K562 (cell line): ENCODE measurements around the gene CAPZB. TPM values are rescaled to one million over a fixed set of nuclear protein-coding genes. Genes with fewer than 3 reads are reported as not detected.
"Not testable (repeated sequence)": the region's sequence is repeated elsewhere in the genome, so short reads cannot be mapped to it uniquely, and the experiment has no call there.

ENCODE experiments used
- ATAC-seq: fragments of 200-7000 bp; cut with Tn5 transposase; 3 replicates; pipeline ENCODE4 v1.9.1; 2020; ENCODE audit warnings: moderate library complexity
- BruUV-seq: library from RNA; stranded (reverse); fragments of 400-500 nt; replicated peaks from 2 replicates; lab custom pipeline; 2021; lab: Mats Ljungman, UMichigan
- CTCF ChIA-PET: fragments of 300-600 bp; formaldehyde crosslinking; extraction: SDS; loops from one replicate; lab custom pipeline; 2021; ENCODE audit warnings: low intra/inter-chr PET ratio; lab: Yijun Ruan, JAX
- POLR2A ChIA-PET: fragments of 300-600, 350-650 bp; sonication (Branson Sonifier 250); formaldehyde crosslinking; extraction: SDS; loops from one replicate; lab custom pipeline; 2021; ENCODE audit warnings: antibody characterized with exemption, inconsistent platforms; lab: Yijun Ruan, JAX
- DNase-seq, 4 experiments: peaks; one replicate each; pipeline versions ENCODE4 v3.0.0 to v3.0.0-alpha.2; 2011 to 2018; ENCODE audit warnings: low spot score in 3 of 4, mixed read lengths in 3 of 4; ENCODE audit errors: extremely low read depth in 1 of 4
- FAIRE-seq: peaks from 2 replicates; lab custom pipeline; 2011; peaks lifted over from hg19 to GRCh38; lab: Jason Lieb, UNC
- H2AFZ ChIP-seq: 2 replicates; pipeline ENCODE4 v1.6.0; 2011; ENCODE audit warnings: low read depth, low read length, control low read depth, inconsistent platforms
- H3K27ac ChIP-seq: fragments of 200-600 bp; 3 replicates; pipeline ENCODE4 v1.8.0; 2011; ENCODE audit warnings: low read depth, mild to moderate bottlenecking, control low read depth, inconsistent platforms, low read length, moderate library complexity, mixed read lengths; ENCODE audit errors: extremely low read depth
- H3K27me3 ChIP-seq, 2 experiments: fragments of 300-600 bp in 1 of 2; 2 replicates in 1 of 2; 3 replicates in 1 of 2; pipeline versions ENCODE4 v1.6.0 to v1.8.0; 2011; ENCODE audit warnings: inconsistent platforms in 2 of 2, low read length in 2 of 2, mild to moderate bottlenecking in 1 of 2, mixed read lengths in 1 of 2, moderate library complexity in 1 of 2; ENCODE audit not compliant: control insufficient read depth in 2 of 2, insufficient read depth in 2 of 2
- H3K36me3 ChIP-seq: fragments of 300-600 bp; 3 replicates; pipeline ENCODE4 v1.8.0; 2011; ENCODE audit warnings: mild to moderate bottlenecking, low read length, inconsistent platforms; ENCODE audit not compliant: control insufficient read depth, insufficient read depth
- H3K4me1 ChIP-seq, 2 experiments: fragments of 200-600 bp in 1 of 2; replicated peaks in 1 of 2; 2 replicates in 1 of 2; 3 replicates in 1 of 2; pipeline versions ENCODE4 v1.5.1 to v1.8.0; 2011; ENCODE audit warnings: inconsistent platforms in 2 of 2, low read length in 2 of 2, mild to moderate bottlenecking in 1 of 2, mixed read lengths in 1 of 2, moderate library complexity in 1 of 2; ENCODE audit not compliant: control insufficient read depth in 2 of 2, insufficient read depth in 2 of 2
- H3K4me2 ChIP-seq: 2 replicates; pipeline ENCODE4 v1.6.1; 2011; ENCODE audit warnings: low read length, control low read depth, inconsistent platforms, mixed read lengths; ENCODE audit not compliant: insufficient read depth
- H3K4me3 ChIP-seq: fragments of 200-600 bp; sonication (generic), shearing (Covaris generic); 2 replicates; pipeline ENCODE4 v1.5.1; 2016; ENCODE audit warnings: control low read depth, inconsistent platforms
- H3K79me2 ChIP-seq: fragments of 200-600 bp; 3 replicates; pipeline ENCODE4 v1.8.0; 2011; ENCODE audit warnings: low read length, inconsistent platforms; ENCODE audit not compliant: control insufficient read depth, insufficient read depth
- H3K9ac ChIP-seq, 2 experiments: 2 replicates each; pipeline versions ENCODE4 v1.6.0 to v1.6.1; 2011; ENCODE audit warnings: low read depth in 2 of 2, low read length in 2 of 2, control low read depth in 1 of 2, inconsistent platforms in 1 of 2, mild to moderate bottlenecking in 1 of 2, mixed read lengths in 1 of 2; ENCODE audit not compliant: insufficient read depth in 1 of 2
- H3K9me1 ChIP-seq: one replicate; pipeline ENCODE4 v1.6.0; 2011; ENCODE audit warnings: inconsistent platforms, mild to moderate bottlenecking, low read length, moderate library complexity; ENCODE audit not compliant: control insufficient read depth, insufficient read depth
- H3K9me3 ChIP-seq: replicated peaks from 2 replicates; pipeline ENCODE4 v1.5.1; 2011; ENCODE audit warnings: low read depth, low read length, inconsistent platforms; ENCODE audit not compliant: control insufficient read depth, insufficient read depth
- H4K20me1 ChIP-seq: replicated peaks from 2 replicates; pipeline ENCODE4 v1.6.1; 2011; ENCODE audit warnings: low read length, inconsistent platforms, mixed read lengths; ENCODE audit not compliant: control insufficient read depth, insufficient read depth
- CEBPG ChIP-seq, 3 experiments: fragments of 200-800 bp in 1 of 3; sonication (Bioruptor generic) in 1 of 3; sonication (generic) in 1 of 3; formaldehyde crosslinking in 1 of 3; IDR thresholded peaks in 2 of 3; conservative IDR thresholded peaks in 1 of 3; 2 replicates each; pipeline versions ENCODE4 v1.6.1 to v1.8.0; 2016 to 2022; ENCODE audit warnings: missing compliant biosample characterization in 2 of 3, missing genetic modification characterization in 2 of 3, mild to moderate bottlenecking in 1 of 3, missing genetic modification reagents in 1 of 3
- ETV1 ChIP-seq: fragments of 450-650 bp; conservative IDR thresholded peaks from 2 replicates; pipeline ENCODE4 v1.6.1; 2016; ENCODE audit warnings: missing genetic modification characterization, control low read depth, low read depth, missing compliant biosample characterization
- HNRNPK ChIP-seq: fragments of 200-400 bp; formaldehyde crosslinking; IDR thresholded peaks from one replicate; pipeline ENCODE4 v1.6.1; 2018; ENCODE audit warnings: mild to moderate bottlenecking, low read depth, low read length; ENCODE audit not compliant: poor library complexity, severe bottlenecking
- L3MBTL2 ChIP-seq: fragments of 450-650 bp; IDR thresholded peaks from 2 replicates; pipeline ENCODE4 v1.6.1; 2016; ENCODE audit warnings: mild to moderate bottlenecking, moderate library complexity
- TRIM24 ChIP-seq, 2 experiments: fragments of 450-650 bp; IDR thresholded peaks; 2 replicates each; pipeline ENCODE4 v1.6.1; 2016
- ZNF316 ChIP-seq: fragments of 450-650 bp; IDR thresholded peaks from 2 replicates; pipeline ENCODE4 v1.6.1; 2016
- ZNF384 ChIP-seq: IDR thresholded peaks from 2 replicates; pipeline ENCODE4 v1.6.1; 2012; ENCODE audit warnings: low read depth, low read length, improper control_type of control experiment
- ZNF830 ChIP-seq: fragments of 250-450 bp; sonication (Bioruptor Pico); IDR thresholded peaks from 2 replicates; pipeline ENCODE4 v1.5.0; 2021; ENCODE audit warnings: mild to moderate bottlenecking
- WGBS: fragments of 100-300 bp; shearing (Covaris generic); methylation state at CpG from one replicate; pipeline ENCODE4 v1.1.6; 2016; ENCODE audit warnings: low coverage, mixed read lengths; ENCODE audit not compliant: insufficient coverage; ENCODE audit errors: missing lambda C conversion rate; 5-methylcytosine and 5-hydroxymethylcytosine counted together
- in situ Hi-C: fragments of 300-500 bp; cut with MboI; formaldehyde crosslinking; loops from 4 replicates; pipeline ENCODE4 v1.15.0; 2018; ENCODE audit warnings: inconsistent platforms, mixed read lengths
- intact Hi-C: fragments of 100-400 bp; cut with micrococcal nuclease; formaldehyde crosslinking; loops from 2 replicates; pipeline ENCODE4 v1.14.2; 2022
- polyA plus RNA-seq, 8 experiments: library from polyadenylated mRNA; depleted of rRNA in 4 of 8; stranded (reverse) in 5 of 8; unstranded in 3 of 8; fragments of >200 nt; fragmentation: Nextera tagmentation in 2 of 8; fragmentation: Illumina TruSeq in 1 of 8; extraction: Ambion mirVana in 2 of 8; extraction: Trizol in 1 of 8; gene quantifications; 2 replicates each; pipeline versions ENCODE4 v1.2.1 to v1.2.3, GENCODE V29; 2011 to 2014; ENCODE audit warnings: inconsistent platforms in 1 of 8, missing spikeins in 1 of 8
- total RNA-seq, 7 experiments: library from RNA; depleted of rRNA in 6 of 7; stranded (reverse); fragments of >200 nt in 6 of 7; fragmentation: Illumina TruSeq in 2 of 7; extraction: Trizol in 2 of 7; gene quantifications; 2 replicates each; pipeline versions ENCODE4 v1.2.1 to v1.2.3, GENCODE V29; 2011 to 2021; ENCODE audit warnings: low replicate concordance in 1 of 7
- TF ChIP-seq, protein P1 (sequence below): fragments of 250-450 bp; sonication (Bioruptor Pico); IDR thresholded peaks from 2 replicates; pipeline ENCODE4 v1.5.0; 2021; ENCODE audit warnings: mild to moderate bottlenecking, moderate library complexity

Gene CAPZB
- total and polyA plus RNA-seq, 9 of the 15 experiments (the other 6 are each of a cell fraction or from before 2014, with no cell fraction given) = 57.6 to 297 (median 125) TPM

DNA sequence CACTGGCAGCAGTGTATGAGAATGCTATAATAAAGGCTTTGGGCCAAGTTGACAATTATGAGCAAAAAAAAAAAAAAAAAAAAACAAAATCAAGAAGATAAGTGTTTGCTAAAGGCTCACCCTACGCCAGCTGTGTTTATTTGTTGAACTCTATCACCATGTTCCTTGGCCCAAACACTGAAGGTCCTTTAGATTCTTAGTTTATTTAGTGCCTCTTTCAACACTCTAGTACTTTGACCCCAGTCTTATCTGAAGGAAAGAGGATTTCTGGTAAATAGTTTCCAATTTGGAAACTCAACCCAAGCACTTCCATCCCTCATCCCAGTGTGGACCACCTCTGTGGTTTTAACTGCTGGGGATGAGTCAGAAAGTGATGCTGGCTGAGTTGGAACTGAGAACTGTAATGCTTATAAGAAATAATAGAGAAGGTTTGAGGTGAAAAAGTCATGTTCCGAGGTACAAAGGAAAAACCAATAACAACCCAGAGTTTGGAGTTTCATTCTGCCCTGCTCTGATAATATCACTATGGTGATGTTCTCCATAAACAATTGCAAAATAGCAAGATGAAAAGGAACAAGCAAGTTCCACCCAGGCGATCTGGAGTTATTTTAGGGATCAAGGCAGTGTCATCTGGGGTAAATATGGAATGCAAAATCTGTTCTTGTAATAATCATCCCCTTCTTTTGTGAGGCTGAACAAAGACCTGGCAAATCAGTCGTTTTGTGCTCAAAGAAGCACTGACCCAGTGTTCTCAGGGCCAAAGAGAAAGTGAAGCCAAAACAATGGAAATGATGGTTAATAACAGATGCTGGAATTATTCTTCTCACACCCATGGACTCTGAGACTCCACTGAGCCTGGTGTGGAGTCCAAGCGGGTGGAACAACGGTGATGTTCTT, 19.7 kb upstream of the CAPZB start (continued):
- TF ChIP-seq, protein P1, sequence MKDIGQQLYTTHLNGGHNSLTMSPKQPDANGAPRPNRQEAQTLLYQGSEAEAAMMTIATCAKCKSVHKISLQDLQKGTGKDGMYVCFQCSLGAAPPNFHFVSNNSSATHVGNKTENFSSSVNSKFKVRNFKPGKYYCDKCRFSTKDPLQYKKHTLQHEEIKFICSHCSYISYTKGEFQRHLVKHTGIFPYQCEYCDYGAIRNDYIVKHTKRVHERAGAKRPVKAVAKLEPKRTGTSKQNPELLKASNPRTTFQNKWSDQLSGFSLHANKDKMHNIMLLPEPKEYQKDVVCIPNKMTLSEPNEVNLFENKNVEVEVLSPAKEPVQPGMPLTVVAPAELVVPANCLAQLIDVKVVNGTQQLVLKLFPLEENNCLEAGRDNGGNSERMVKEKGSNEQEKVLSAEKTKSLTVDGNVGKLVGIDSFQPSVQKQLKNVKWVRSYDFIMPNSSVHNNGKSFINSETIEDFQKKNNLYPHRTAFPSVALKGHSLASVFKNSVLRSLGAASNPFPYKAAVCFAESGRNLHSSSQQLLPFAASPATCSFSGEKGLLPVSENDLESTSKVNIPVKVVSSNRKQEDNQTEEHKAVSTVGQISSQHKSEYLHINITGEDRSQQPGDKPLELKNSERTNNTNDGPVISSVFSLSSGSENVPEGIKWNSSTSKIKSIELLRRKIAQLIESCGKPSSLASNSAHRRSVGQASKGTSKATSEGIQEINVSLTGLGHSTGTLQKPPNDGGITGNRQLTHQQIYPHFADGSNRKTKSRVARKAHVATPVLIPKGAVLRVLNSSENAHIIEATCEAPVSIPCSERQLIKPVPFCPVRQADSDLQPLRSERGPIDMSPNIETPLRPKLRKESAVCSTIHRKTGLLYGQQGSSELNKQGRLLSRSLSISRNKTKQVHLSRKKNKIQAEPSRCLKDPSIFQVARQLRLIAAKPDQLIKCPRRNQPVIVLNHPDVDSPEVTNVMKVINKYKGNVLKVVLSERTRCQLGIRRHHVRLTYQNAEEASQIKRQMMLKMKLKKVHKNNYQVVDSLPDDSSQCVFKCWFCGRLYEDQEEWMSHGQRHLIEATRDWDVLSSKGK (CRISPR knock-in tag) = no peak
- TF ChIP-seq ZNF830 (CRISPR knock-in tag) (no peak), HNRNPK (no peak), ZNF384 (peak; percentile 62; the same call in 1 of the 2 replicates)

DNA sequence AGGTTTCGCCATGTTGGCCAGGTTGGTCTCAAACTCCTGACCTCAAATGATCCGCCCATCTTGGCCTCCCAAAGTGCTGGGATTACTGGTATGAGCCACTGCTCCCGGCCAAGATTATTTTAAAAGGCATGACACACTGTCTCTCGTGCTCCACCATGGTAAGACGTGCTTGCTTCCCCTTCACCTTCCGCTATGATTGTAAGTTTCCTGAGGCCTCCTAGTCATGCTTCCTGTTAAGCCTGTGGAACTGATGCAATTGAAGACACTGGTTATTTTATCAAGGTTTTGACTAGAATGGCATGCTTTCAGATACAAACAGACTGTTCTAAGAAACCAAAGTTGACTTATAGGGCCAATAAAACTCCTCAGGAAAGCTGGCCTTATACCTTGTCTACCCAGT, 16.9 kb upstream of the CAPZB start:
- DNase-seq; H2AFZ ChIP-seq; H3K9me3 ChIP-seq; H3K4me2 ChIP-seq; BruUV-seq; H3K36me3 ChIP-seq; H3K9me1 ChIP-seq; H3K27ac ChIP-seq; in situ Hi-C loops; H4K20me1 ChIP-seq; CTCF ChIA-PET; H3K27me3 ChIP-seq; intact Hi-C loops; H3K9ac ChIP-seq; H3K4me3 ChIP-seq; FAIRE-seq; H3K79me2 ChIP-seq; TF ChIP-seq CEBPG (tag; conservative IDR thresholded peaks at IDR 0.05 in 1 of 2, IDR thresholded peaks at IDR 0.05 in 1 of 2): not testable (repeated sequence)
- peak; percentile 15; the same call in 2 of the 3 replicates for ATAC-seq
- POLR2A ChIA-PET = interaction anchor here (2.2 to 4.4 kb wide), 2 partner anchors 9 to 15 kb away, joined by 14 to 17 read pairs; no protein-coding TSS in a partner anchor
- TF ChIP-seq L3MBTL2 = peak; percentile 29; the same call in 1 of the 2 replicates
- peak; percentile 41; the same call in 1 of the 2 replicates for TF ChIP-seq CEBPG (CRISPR knock-in tag; IDR thresholded peaks at IDR 0.05)
- TF ChIP-seq ZNF316 = peak; percentile 8; the same call in 1 of the 2 replicates
- TF ChIP-seq ETV1 (tag) = peak; percentile 43; the same call in 1 of the 2 replicates
- TF ChIP-seq TRIM24 (IDR thresholded peaks at IDR 0.05) = peak; percentile 59 to 80; a peak in 3 of 4 replicates
- peaks cover 0 to 19% of the 10 kb centered on the region in 2 experiments; a peak in 3 of 5 replicates for H3K4me1 ChIP-seq
- WGBS = 59% methylated on average over 6 of the region's 6 CpGs
